Ascending aorta (tissue), 2 donors: ENCODE results near the gene TRIP10. TPM values are rescaled to one million over a fixed set of nuclear protein-coding genes. Genes with fewer than 3 reads are reported as not detected.
"Not testable (repeated sequence)": the region's sequence is repeated elsewhere in the genome, so short reads cannot be mapped to it uniquely, and the experiment has no call there.

ENCODE experiments used
- DNase-seq, 2 donors: peaks; one replicate each; pipeline ENCODE4 v3.0.0-alpha.2; 2019; ENCODE audit warnings: low spot score in 2 of 2
- H3K27ac ChIP-seq, 2 donors: fragments of 200-600 bp; sonication (generic); one replicate each; pipeline ENCODE4 v1.5.1; 2016 to 2017; ENCODE audit warnings: mild to moderate bottlenecking in 1 of 2
- H3K27me3 ChIP-seq: fragments of 200-600 bp; sonication (generic); one replicate; pipeline ENCODE4 v1.5.1; 2017
- H3K36me3 ChIP-seq, 2 donors: fragments of 200-600 bp; sonication (generic); one replicate each; pipeline ENCODE4 v1.5.1; 2016
- H3K4me1 ChIP-seq, 2 donors: fragments of 200-600 bp; sonication (generic); one replicate each; pipeline ENCODE4 v1.5.1; 2016 to 2017; ENCODE audit warnings: mild to moderate bottlenecking in 1 of 2
- H3K4me3 ChIP-seq, 2 donors: fragments of 200-600 bp; sonication (generic); one replicate each; pipeline ENCODE4 v1.5.1; 2016 to 2017; ENCODE audit warnings: mild to moderate bottlenecking in 1 of 2
- H3K9me3 ChIP-seq, 2 donors: fragments of 200-600 bp; sonication (generic); one replicate each; pipeline ENCODE4 v1.5.1; 2016
- intact Hi-C: fragments of 100-400 bp; cut with DNase I; formaldehyde crosslinking; loops from one replicate; pipeline ENCODE4 v1.15.1; 2023
- total RNA-seq: library from RNA; depleted of rRNA; stranded (reverse); fragments of >200 nt; gene quantifications from one replicate; pipeline ENCODE4 v1.1.0, GENCODE V29; 2016
- TF ChIP-seq, protein P1 (sequence below), 3 experiments: fragments of 200-600 bp in 2 of 3; fragments of 450-650 bp in 1 of 3; sonication (generic) in 2 of 3; IDR thresholded peaks; one replicate each; pipeline ENCODE4 v1.5.1; 2016 to 2019; ENCODE audit warnings: antibody characterized with exemption in 3 of 3, mild to moderate bottlenecking in 1 of 3, moderate library complexity in 1 of 3

Gene TRIP10
- total RNA-seq, 1 donor from 2014 or later: 109 TPM

GRCh38 chr19:6766357-6767080 lies 27.0 kb downstream of the TRIP10 start:
- H3K36me3 ChIP-seq: no peaks in the 10 kb centered on the region
- TF ChIP-seq, protein P1, sequence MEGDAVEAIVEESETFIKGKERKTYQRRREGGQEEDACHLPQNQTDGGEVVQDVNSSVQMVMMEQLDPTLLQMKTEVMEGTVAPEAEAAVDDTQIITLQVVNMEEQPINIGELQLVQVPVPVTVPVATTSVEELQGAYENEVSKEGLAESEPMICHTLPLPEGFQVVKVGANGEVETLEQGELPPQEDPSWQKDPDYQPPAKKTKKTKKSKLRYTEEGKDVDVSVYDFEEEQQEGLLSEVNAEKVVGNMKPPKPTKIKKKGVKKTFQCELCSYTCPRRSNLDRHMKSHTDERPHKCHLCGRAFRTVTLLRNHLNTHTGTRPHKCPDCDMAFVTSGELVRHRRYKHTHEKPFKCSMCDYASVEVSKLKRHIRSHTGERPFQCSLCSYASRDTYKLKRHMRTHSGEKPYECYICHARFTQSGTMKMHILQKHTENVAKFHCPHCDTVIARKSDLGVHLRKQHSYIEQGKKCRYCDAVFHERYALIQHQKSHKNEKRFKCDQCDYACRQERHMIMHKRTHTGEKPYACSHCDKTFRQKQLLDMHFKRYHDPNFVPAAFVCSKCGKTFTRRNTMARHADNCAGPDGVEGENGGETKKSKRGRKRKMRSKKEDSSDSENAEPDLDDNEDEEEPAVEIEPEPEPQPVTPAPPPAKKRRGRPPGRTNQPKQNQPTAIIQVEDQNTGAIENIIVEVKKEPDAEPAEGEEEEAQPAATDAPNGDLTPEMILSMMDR (IDR thresholded peaks at IDR 0.05): no peak
- intact Hi-C loops: no loop called here
- no peaks in the 10 kb centered on the region for H3K9me3 ChIP-seq
- H3K27me3 ChIP-seq: no peaks in the 10 kb centered on the region
- no peak overlapping the region for H3K27ac ChIP-seq
- no peak for DNase-seq
- no peak overlapping the region for H3K4me3 ChIP-seq
- peaks cover 0 to 5% of the 10 kb centered on the region in 2 donors for H3K4me1 ChIP-seq

GRCh38 chr19:6767081-6767356 lies 27.5 kb downstream of the TRIP10 start:
- Histone ChIP-seq H3K4me1 (peaks cover 0 to 5% of the 10 kb centered on the region in 2 donors), H3K36me3 (no peaks in the 10 kb centered on the region), H3K27me3 (no peaks in the 10 kb centered on the region), H3K4me3 (peak overlapping the region; percentile 27 to 43), H3K9me3 (no peaks in the 10 kb centered on the region), H3K27ac (no peak overlapping the region)
- intact Hi-C loops: no loop called here
- no peak for DNase-seq
- TF ChIP-seq, protein P1 (IDR thresholded peaks at IDR 0.05): no peak

- no peaks in the 10 kb centered on the region for H3K36me3 ChIP-seq
- no peaks in the 10 kb centered on the region for H3K27me3 ChIP-seq
- TF ChIP-seq, protein P1 (IDR thresholded peaks at IDR 0.05): no peak
- H3K4me1 ChIP-seq: peaks cover 0 to 5% of the 10 kb centered on the region in 2 donors
- peak within 1 kb of the TSS; percentile 27 to 43 for H3K4me3 ChIP-seq
- intact Hi-C loops: no loop called here
- DNase-seq: peak; percentile 24 to 78
- H3K9me3 ChIP-seq: no peaks in the 10 kb centered on the region
- no peak within 1 kb of the TSS for H3K27ac ChIP-seq
These were observed 28.1 kb downstream of the TRIP10 start, which contains the start of gene SH2D3A for GRCh38 chr19:6767357-6768235. Gene SH2D3A (minus strand): TSS chr19:6767435. CDS start chr19:6763748, 3,687 bp downstream.

DNA sequence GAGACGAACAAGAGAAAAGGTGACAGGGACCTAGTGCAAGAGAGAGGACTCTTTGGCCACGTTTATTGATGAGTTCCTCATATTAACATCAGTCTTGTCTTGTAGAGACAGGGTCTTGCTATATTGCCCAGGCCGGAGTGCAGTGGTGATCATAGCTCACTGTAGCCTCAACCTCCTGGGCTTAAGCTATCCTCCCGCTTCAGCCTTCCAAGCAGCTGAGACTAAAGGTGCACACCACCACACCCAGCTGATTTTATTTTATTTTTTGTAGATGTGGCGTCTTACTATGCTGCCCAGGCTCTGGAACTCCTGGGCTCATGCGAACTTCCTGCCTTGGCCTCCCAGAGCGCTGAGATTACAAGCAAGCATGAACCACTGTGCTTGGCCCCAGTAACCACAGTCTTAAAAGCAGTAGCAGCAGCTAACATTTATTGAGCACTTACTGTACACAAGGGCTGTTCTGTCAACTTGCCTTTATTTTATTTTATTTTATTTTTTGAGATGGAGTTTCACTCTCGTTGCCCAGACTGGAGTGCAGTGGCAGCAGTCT lies 28.8 kb downstream of the TRIP10 start:
- intact Hi-C loops: no loop called here
- TF ChIP-seq, protein P1 (IDR thresholded peaks at IDR 0.05): no peak
- Histone ChIP-seq H3K36me3 (no peaks in the 10 kb centered on the region), H3K4me1 (peaks cover 0 to 5% of the 10 kb centered on the region in 2 donors), H3K27ac (no peak overlapping the region), H3K9me3 (no peaks in the 10 kb centered on the region), H3K4me3 (no peak overlapping the region), H3K27me3 (no peaks in the 10 kb centered on the region)
- no peak for DNase-seq

DNA sequence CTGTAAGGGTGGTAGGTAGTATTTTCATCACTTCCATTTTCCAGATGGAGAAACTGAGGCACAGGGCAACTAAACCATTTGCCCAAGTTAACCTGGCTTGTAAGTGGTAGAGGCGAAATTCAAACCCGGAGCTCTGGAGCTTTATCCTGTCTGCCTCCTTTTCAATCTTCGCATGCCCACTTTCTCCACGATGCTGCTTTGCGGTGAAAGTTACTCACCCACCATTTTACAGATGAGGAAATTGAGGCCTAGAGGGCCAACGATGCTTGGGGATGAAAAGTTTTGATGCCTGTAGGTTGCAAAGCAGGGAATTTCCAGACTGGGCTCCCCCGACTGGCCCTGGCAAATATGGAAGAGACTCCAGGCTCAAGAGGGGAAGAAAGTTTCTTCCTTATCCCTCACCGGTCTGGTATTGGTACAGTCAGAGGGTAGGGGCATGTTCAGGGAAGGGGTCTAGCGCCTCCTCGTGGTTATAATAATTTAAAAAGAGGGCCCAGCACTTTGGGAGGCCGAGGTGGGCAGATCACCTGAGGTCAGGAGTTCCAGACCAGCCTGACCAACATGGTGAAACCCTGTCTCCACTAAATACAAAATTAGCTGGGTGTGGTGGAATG lies 29.6 kb downstream of the TRIP10 start:
- Histone ChIP-seq H3K4me1 (peaks cover 0 to 5% of the 10 kb centered on the region in 2 donors), H3K9me3 (no peaks in the 10 kb centered on the region), H3K27ac (no peak overlapping the region), H3K27me3 (no peaks in the 10 kb centered on the region), H3K4me3 (no peak overlapping the region), H3K36me3 (no peaks in the 10 kb centered on the region)
- TF ChIP-seq, protein P1 (IDR thresholded peaks at IDR 0.05): peak in 1 of 3 experiments; percentile 31
- intact Hi-C loops: no loop called here
- DNase-seq: no peak

- DNase-seq, H3K4me1 ChIP-seq, H3K36me3 ChIP-seq, H3K9me3 ChIP-seq, H3K4me3 ChIP-seq, intact Hi-C loops, H3K27ac ChIP-seq, H3K27me3 ChIP-seq: not testable (repeated sequence)
These were observed 32.2 kb downstream of the TRIP10 start for GRCh38 chr19:6771648-6772027.
